NB4 (cell line): ENCODE data around the gene MYLK.
"Not testable (repeated sequence)": the region's sequence is repeated elsewhere in the genome, so short reads cannot be mapped to it uniquely, and the experiment has no call there.

ENCODE experiments used
- DNase-seq: peaks from one replicate; pipeline ENCODE4 v3.0.0; 2010; ENCODE audit warnings: low read depth
- H3K4me3 ChIP-seq: one replicate; pipeline ENCODE4 v1.5.1; 2011; ENCODE audit warnings: mild to moderate bottlenecking, low read depth, low read length, moderate library complexity
- CTCF ChIP-seq: IDR thresholded peaks from one replicate; pipeline ENCODE4 v1.5.1; 2012; ENCODE audit warnings: low read depth, low read length
- MAX ChIP-seq: IDR thresholded peaks from 2 replicates; pipeline ENCODE4 v1.6.1; 2011; ENCODE audit warnings: low read depth, low read length
- MYC ChIP-seq: IDR thresholded peaks from 2 replicates; pipeline ENCODE4 v1.6.1; 2011; ENCODE audit warnings: low read depth, low read length
- POLR2A ChIP-seq: IDR thresholded peaks from 2 replicates; pipeline ENCODE4 v1.6.1; 2011; ENCODE audit warnings: mild to moderate bottlenecking; ENCODE audit not compliant: insufficient read length; ENCODE audit errors: extremely low read depth

Gene MYLK

GRCh38 chr3:123711356-123711755, 172.8 kb downstream of the MYLK start:
- H3K4me3 ChIP-seq, result no peak overlapping the region
- DNase-seq, result no peak
- no peak for TF ChIP-seq MAX
- no peak for TF ChIP-seq POLR2A
- no peak for TF ChIP-seq CTCF
- no peak for TF ChIP-seq MYC

- H3K4me3 ChIP-seq, result no peak overlapping the region
- DNase-seq, result no peak
- no peak for TF ChIP-seq MAX
- TF ChIP-seq CTCF, result no peak
- no peak for TF ChIP-seq MYC
- TF ChIP-seq POLR2A, result no peak
Measured at GRCh38 chr3:123708531-123708930, 175.6 kb downstream of the MYLK start.

- DNase-seq, H3K4me3 ChIP-seq: not testable (repeated sequence)
Measured at GRCh38 chr3:123707641-123708040, 176.5 kb downstream of the MYLK start.

GRCh38 chr3:123706871-123707270, 177.3 kb downstream of the MYLK start:
- no peak overlapping the region for H3K4me3 ChIP-seq
- TF ChIP-seq MAX, result no peak
- no peak for TF ChIP-seq CTCF
- TF ChIP-seq POLR2A, result no peak
- no peak for TF ChIP-seq MYC
- DNase-seq, result no peak

GRCh38 chr3:123705488-123706285, 178.4 kb downstream of the MYLK start:
- TF ChIP-seq POLR2A, result no peak
- TF ChIP-seq MAX, result no peak
- TF ChIP-seq MYC, result no peak
- TF ChIP-seq CTCF, result no peak
- no peak for DNase-seq
- no peak overlapping the region for H3K4me3 ChIP-seq

GRCh38 chr3:123703663-123704062, 180.5 kb downstream of the MYLK start:
- not testable (repeated sequence) for H3K4me3 ChIP-seq, DNase-seq

GRCh38 chr3:123702720-123703119, 181.4 kb downstream of the MYLK start:
- no peak for TF ChIP-seq MAX
- TF ChIP-seq CTCF, result no peak
- no peak for TF ChIP-seq MYC
- no peak for TF ChIP-seq POLR2A
- DNase-seq, result no peak
- H3K4me3 ChIP-seq, result no peak overlapping the region
